NCI-H2227 (cell line): ENCODE measurements around the gene B4GALT4.
"Not testable (repeated sequence)": the region's sequence is repeated elsewhere in the genome, so short reads cannot be mapped to it uniquely, and the experiment has no call there.

Experiments used
- DNase-seq: peaks from one replicate; lab custom pipeline; 2025; ENCODE audit not compliant: unreplicated experiment; lab: John Stamatoyannopoulos, UW

B4GALT4 gene

GRCh38 chr3:119240591-119241434, at the start of gene B4GALT4:
TSS of gene B4GALT4 (minus strand) at chr3:119240878. CDS start at chr3:119230099, 10,779 bp downstream.
- DNase-seq, result peak; percentile 87

GRCh38 chr3:119289404-119289770, 48.7 kb upstream of the B4GALT4 start:
- no peak for DNase-seq

- DNase-seq, result no peak
These were observed 48.2 kb upstream of the B4GALT4 start for GRCh38 chr3:119288669-119289403.

GRCh38 chr3:119279584-119280243, 39.0 kb upstream of the B4GALT4 start:
- DNase-seq, result peak; percentile 42

GRCh38 chr3:119279101-119279554, 38.5 kb upstream of the B4GALT4 start:
- DNase-seq, result peak; percentile 92

- no peak for DNase-seq
These were observed 36.0 kb upstream of the B4GALT4 start for GRCh38 chr3:119276680-119277079.

GRCh38 chr3:119270212-119270611, 29.5 kb upstream of the B4GALT4 start:
- DNase-seq, result not testable (repeated sequence)

GRCh38 chr3:119261055-119261454, 20.4 kb upstream of the B4GALT4 start:
- DNase-seq, result no peak

- DNase-seq, result no peak
These were observed 19.1 kb upstream of the B4GALT4 start for GRCh38 chr3:119259821-119260220.

- no peak for DNase-seq
These were observed 18.2 kb upstream of the B4GALT4 start for GRCh38 chr3:119258915-119259314.

GRCh38 chr3:119257654-119258410, 17.2 kb upstream of the B4GALT4 start:
- no peak for DNase-seq

- DNase-seq, result no peak
These were observed 16.4 kb upstream of the B4GALT4 start for GRCh38 chr3:119257111-119257510.

GRCh38 chr3:119255214-119255613, 14.5 kb upstream of the B4GALT4 start:
- DNase-seq, result no peak

- no peak for DNase-seq
These were observed 5.1 kb upstream of the B4GALT4 start for GRCh38 chr3:119245778-119246177.

GRCh38 chr3:119243712-119244111, 3.0 kb upstream of the B4GALT4 start:
- DNase-seq, result no peak

- not testable (repeated sequence) for DNase-seq
These were observed 2.4 kb upstream of the B4GALT4 start for GRCh38 chr3:119243058-119243529.

- DNase-seq, result not testable (repeated sequence)
These were observed 1.8 kb upstream of the B4GALT4 start for GRCh38 chr3:119242387-119243057.

- DNase-seq, result peak; percentile 60
These were observed 532 bp downstream of the B4GALT4 start for GRCh38 chr3:119240101-119240590.

- no peak for DNase-seq
These were observed 1.4 kb downstream of the B4GALT4 start for GRCh38 chr3:119239206-119239820.
